CD14-positive monocyte (primary cell): ENCODE data around the gene NMUR2. TPM values are rescaled to one million over a fixed set of nuclear protein-coding genes. Genes with fewer than 3 reads are reported as not detected.

ENCODE experiments used
- DNase-seq, 3 donors: peaks; one replicate each; pipeline ENCODE4 v3.0.0-alpha.2; 2011 to 2022
- H2AFZ ChIP-seq: 2 replicates; pipeline ENCODE4 v1.6.0; 2012; ENCODE audit warnings: mild to moderate bottlenecking, low read depth, low read length, inconsistent platforms; ENCODE audit not compliant: insufficient read depth, poor library complexity, severe bottlenecking
- H3K27ac ChIP-seq, 2 donors: 1 replicate in 1 of 2; 2 replicates in 1 of 2; pipeline ENCODE4 v1.5.1; 2012 to 2013; ENCODE audit warnings: low read length in 2 of 2, control low read depth in 1 of 2, inconsistent platforms in 1 of 2, low read depth in 1 of 2, mild to moderate bottlenecking in 1 of 2
- H3K27me3 ChIP-seq, 2 donors: one replicate each; pipeline versions ENCODE4 v1.6.0 to v1.6.1; 2011 to 2013; ENCODE audit warnings: low read length in 2 of 2; ENCODE audit not compliant: control insufficient read depth in 2 of 2, insufficient read depth in 2 of 2
- H3K36me3 ChIP-seq, 2 donors: replicated peaks in 1 of 2; 1 replicate in 1 of 2; 2 replicates in 1 of 2; pipeline versions ENCODE4 v1.5.1 to v1.6.1; 2012 to 2013; ENCODE audit warnings: low read length in 2 of 2, control low read depth in 1 of 2, inconsistent platforms in 1 of 2, mild to moderate bottlenecking in 1 of 2; ENCODE audit not compliant: insufficient read depth in 2 of 2, control insufficient read depth in 1 of 2
- H3K4me1 ChIP-seq, 2 donors: 1 replicate in 1 of 2; 2 replicates in 1 of 2; pipeline versions ENCODE4 v1.5.1 to v1.6.1; 2012 to 2013; ENCODE audit warnings: low read length in 2 of 2, control low read depth in 1 of 2, inconsistent platforms in 1 of 2, mild to moderate bottlenecking in 1 of 2, moderate library complexity in 1 of 2; ENCODE audit not compliant: insufficient read depth in 2 of 2, control insufficient read depth in 1 of 2
- H3K4me2 ChIP-seq: replicated peaks from 2 replicates; pipeline ENCODE3; 2012; ENCODE audit warnings: low read length, moderate library complexity, mild to moderate bottlenecking; ENCODE audit not compliant: poor library complexity, severe bottlenecking; ENCODE audit errors: extremely low read depth
- H3K4me3 ChIP-seq, 3 experiments: fragments of 200-600 bp in 1 of 3; sonication (generic) in 1 of 3; replicated peaks in 1 of 3; 1 replicate in 2 of 3; 2 replicates in 1 of 3; pipeline ENCODE4 v1.5.1; 2011 to 2013; ENCODE audit warnings: low read length in 3 of 3, mild to moderate bottlenecking in 3 of 3, control low read depth in 2 of 3, low read depth in 2 of 3, inconsistent platforms in 1 of 3, moderate library complexity in 1 of 3
- H3K79me2 ChIP-seq: 2 replicates; pipeline ENCODE4 v1.6.0; 2012; ENCODE audit warnings: mild to moderate bottlenecking, control low read depth, inconsistent platforms, low read length, moderate library complexity; ENCODE audit not compliant: insufficient read depth
- H3K9ac ChIP-seq: 2 replicates; pipeline ENCODE4 v1.6.0; 2017; ENCODE audit warnings: low read length, mild to moderate bottlenecking; ENCODE audit not compliant: insufficient read depth, poor library complexity, severe bottlenecking
- H3K9me3 ChIP-seq, 2 donors: replicated peaks in 1 of 2; 1 replicate in 1 of 2; 2 replicates in 1 of 2; pipeline versions ENCODE4 v1.5.1 to v1.6.1; 2012 to 2013; ENCODE audit warnings: low read length in 2 of 2, control low read depth in 1 of 2; ENCODE audit not compliant: control insufficient read depth in 1 of 2, insufficient read depth in 1 of 2
- H4K20me1 ChIP-seq: 2 replicates; pipeline ENCODE4 v1.6.0; 2012; ENCODE audit warnings: mild to moderate bottlenecking, low read length, control low read depth, moderate library complexity; ENCODE audit not compliant: insufficient read depth
- H3K27ac Mint-ChIP-seq, 7 donors: one replicate each; pipeline ENCODE4 v1.8.0; 2020; ENCODE audit warnings: mild to moderate bottlenecking in 7 of 7, mixed read lengths in 7 of 7, moderate library complexity in 6 of 7, inconsistent platforms in 2 of 7
- H3K27me3 Mint-ChIP-seq, 3 donors: one replicate each; pipeline ENCODE4 v1.8.0; 2021 to 2022; ENCODE audit warnings: low read depth in 3 of 3, mild to moderate bottlenecking in 3 of 3, mixed read lengths in 3 of 3, moderate library complexity in 3 of 3, inconsistent platforms in 1 of 3
- H3K36me3 Mint-ChIP-seq, 2 donors: one replicate each; pipeline ENCODE4 v1.8.0; 2020; ENCODE audit warnings: mixed read lengths in 2 of 2, inconsistent platforms in 1 of 2, mild to moderate bottlenecking in 1 of 2
- H3K4me1 Mint-ChIP-seq: one replicate; pipeline ENCODE4 v1.8.0; 2020; ENCODE audit warnings: mild to moderate bottlenecking, mixed read lengths
- H3K4me3 Mint-ChIP-seq, 2 donors: one replicate each; pipeline ENCODE4 v1.8.0; 2020; ENCODE audit warnings: mild to moderate bottlenecking in 2 of 2, mixed read lengths in 2 of 2, moderate library complexity in 1 of 2
- H3K9me3 Mint-ChIP-seq, 7 donors: one replicate each; pipeline ENCODE4 v1.8.0; 2020 to 2022; ENCODE audit warnings: mixed read lengths in 7 of 7, mild to moderate bottlenecking in 6 of 7, moderate library complexity in 6 of 7, inconsistent platforms in 2 of 7
- WGBS: methylation state at CpG from one replicate; pipeline ENCODE4 v1.1.5; 2013; ENCODE audit warnings: missing lambda C conversion rate; ENCODE audit not compliant: insufficient coverage; 5-methylcytosine and 5-hydroxymethylcytosine counted together
- intact Hi-C, 2 donors: fragments of 100-400 bp; cut with micrococcal nuclease; formaldehyde crosslinking; loops; one replicate each; pipeline versions ENCODE4 v1.15.0 to v1.15.1; 2023
- polyA plus RNA-seq, 3 donors: library from polyadenylated mRNA; depleted of rRNA in 1 of 3; unstranded in 2 of 3; stranded (reverse) in 1 of 3; fragments of 300-500 nt in 2 of 3; fragments of >200 nt in 1 of 3; fragmentation: Illumina TruSeq in 2 of 3; gene quantifications; 1 replicate in 2 of 3; 2 replicates in 1 of 3; pipeline ENCODE4 v1.2.3, GENCODE V29; 2012 to 2021
- TF ChIP-seq, protein P1 (sequence below): fragments of 200-600 bp; IDR thresholded peaks from one replicate; pipeline ENCODE4 v1.8.0; 2022; ENCODE audit warnings: antibody characterized with exemption, mild to moderate bottlenecking

NMUR2 gene
- polyA plus RNA-seq, 3 donors = not detected

DNA sequence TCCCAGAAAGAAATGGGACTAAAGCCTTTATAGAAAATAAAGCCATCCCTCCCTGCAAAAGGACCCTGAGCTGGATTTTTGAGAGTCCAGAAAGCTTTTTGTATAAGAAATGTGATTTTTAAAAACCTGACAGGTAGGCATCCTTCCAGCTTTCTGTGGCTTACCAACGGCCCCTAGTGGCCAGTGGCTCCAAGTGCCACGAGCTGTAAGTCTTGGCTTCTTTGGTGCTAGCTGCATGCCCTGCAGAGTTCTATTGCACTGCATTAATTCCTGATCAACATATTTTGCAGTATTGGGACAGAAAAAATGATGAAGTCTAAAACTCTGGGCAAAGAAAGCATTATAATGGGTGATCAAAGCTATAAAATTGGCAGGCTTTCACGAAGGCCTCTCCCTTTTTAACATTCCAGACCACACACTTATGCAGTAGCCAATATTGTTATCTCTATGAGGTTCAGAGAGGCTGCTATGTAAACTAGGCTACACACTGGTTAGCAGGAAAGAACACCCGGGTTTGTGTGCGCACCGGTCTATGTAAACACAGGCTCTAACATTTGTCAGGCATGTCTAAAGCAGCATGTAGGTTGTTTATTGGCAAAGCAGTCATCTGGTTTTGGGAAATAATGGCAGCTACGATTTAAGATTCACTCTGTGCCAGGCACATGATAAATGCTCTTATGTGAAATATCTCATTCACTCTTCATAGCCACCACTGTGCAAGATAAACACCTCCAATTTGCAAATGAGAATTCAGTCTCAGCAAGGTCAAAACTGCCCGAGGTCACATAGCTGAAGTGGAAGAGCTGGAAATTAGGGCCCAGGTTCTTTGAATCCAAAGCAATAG is 55.2 kb downstream of the NMUR2 start:
- Histone ChIP-seq H3K4me3 (no peak overlapping the region), H3K4me1 (no peaks in the 10 kb centered on the region), H3K27ac (no peak overlapping the region), H3K27me3 (no peaks in the 10 kb centered on the region), H3K4me2 (no peak overlapping the region), H3K79me2 (no peaks in the 10 kb centered on the region), H3K36me3 (no peaks in the 10 kb centered on the region), H4K20me1 (no peaks in the 10 kb centered on the region), H3K9ac (no peak overlapping the region), H2AFZ (no peak overlapping the region), H3K9me3 (no peaks in the 10 kb centered on the region)
- Mint-ChIP-seq H3K4me1 (no peaks in the 10 kb centered on the region), H3K9me3 (peaks cover 0 to 4% (median 0%) of the 10 kb centered on the region in 7 donors), H3K4me3 (no peak overlapping the region), H3K27me3 (peaks cover 0 to 2% (median 1%) of the 10 kb centered on the region in 3 donors), H3K27ac (no peak overlapping the region), H3K36me3 (no peaks in the 10 kb centered on the region)
- intact Hi-C loops = no loop called here
- DNase-seq = no peak
- WGBS = 47% methylated on average over 5 of the region's 8 CpGs
- TF ChIP-seq, protein P1, sequence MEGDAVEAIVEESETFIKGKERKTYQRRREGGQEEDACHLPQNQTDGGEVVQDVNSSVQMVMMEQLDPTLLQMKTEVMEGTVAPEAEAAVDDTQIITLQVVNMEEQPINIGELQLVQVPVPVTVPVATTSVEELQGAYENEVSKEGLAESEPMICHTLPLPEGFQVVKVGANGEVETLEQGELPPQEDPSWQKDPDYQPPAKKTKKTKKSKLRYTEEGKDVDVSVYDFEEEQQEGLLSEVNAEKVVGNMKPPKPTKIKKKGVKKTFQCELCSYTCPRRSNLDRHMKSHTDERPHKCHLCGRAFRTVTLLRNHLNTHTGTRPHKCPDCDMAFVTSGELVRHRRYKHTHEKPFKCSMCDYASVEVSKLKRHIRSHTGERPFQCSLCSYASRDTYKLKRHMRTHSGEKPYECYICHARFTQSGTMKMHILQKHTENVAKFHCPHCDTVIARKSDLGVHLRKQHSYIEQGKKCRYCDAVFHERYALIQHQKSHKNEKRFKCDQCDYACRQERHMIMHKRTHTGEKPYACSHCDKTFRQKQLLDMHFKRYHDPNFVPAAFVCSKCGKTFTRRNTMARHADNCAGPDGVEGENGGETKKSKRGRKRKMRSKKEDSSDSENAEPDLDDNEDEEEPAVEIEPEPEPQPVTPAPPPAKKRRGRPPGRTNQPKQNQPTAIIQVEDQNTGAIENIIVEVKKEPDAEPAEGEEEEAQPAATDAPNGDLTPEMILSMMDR = peak; percentile 56
